Fibroblast of lung (primary cell): ENCODE measurements around the gene GNS. TPM values are rescaled to one million over a fixed set of nuclear protein-coding genes. Genes with fewer than 3 reads are reported as not detected.

ENCODE experiments used
- DNase-seq, 2 donors: peaks; one replicate each; pipeline versions ENCODE4 v3.0.0 to v3.0.0-alpha.2; 2010; ENCODE audit warnings: low read depth in 2 of 2
- H2AFZ ChIP-seq: 2 replicates; pipeline ENCODE4 v1.5.1; 2012; ENCODE audit warnings: low read length, control low read depth, inconsistent platforms
- H3K27ac ChIP-seq: 2 replicates; pipeline ENCODE4 v1.5.1; 2011; ENCODE audit warnings: low read length, control low read depth; ENCODE audit not compliant: insufficient read depth
- H3K27me3 ChIP-seq: 2 replicates; pipeline ENCODE4 v1.5.1; 2011; ENCODE audit warnings: mild to moderate bottlenecking, low read length; ENCODE audit not compliant: control insufficient read depth, insufficient read depth
- H3K36me3 ChIP-seq: 2 replicates; pipeline ENCODE4 v1.5.1; 2011; ENCODE audit warnings: low read length; ENCODE audit not compliant: control insufficient read depth, insufficient read depth
- H3K4me1 ChIP-seq: 2 replicates; pipeline ENCODE4 v1.5.1; 2011; ENCODE audit warnings: low read length; ENCODE audit not compliant: control insufficient read depth, insufficient read depth; ENCODE audit errors: extremely low read depth
- H3K4me2 ChIP-seq: 2 replicates; pipeline ENCODE4 v1.5.1; 2011; ENCODE audit warnings: low read length, control low read depth; ENCODE audit not compliant: insufficient read depth; ENCODE audit errors: extremely low read depth
- H3K4me3 ChIP-seq, 4 experiments: fragments of 200-600 bp in 1 of 4; sonication (generic) in 1 of 4; replicated peaks in 1 of 4; 2 replicates each; pipeline ENCODE4 v1.5.1; 2011 to 2016; ENCODE audit warnings: low read length in 4 of 4, low read depth in 3 of 4, mild to moderate bottlenecking in 3 of 4, control low read depth in 2 of 4, inconsistent platforms in 1 of 4, mixed read lengths in 1 of 4; ENCODE audit not compliant: insufficient read depth in 1 of 4; ENCODE audit errors: control extremely low read depth in 1 of 4
- H3K79me2 ChIP-seq: 2 replicates; pipeline ENCODE4 v1.5.1; 2012; ENCODE audit warnings: mild to moderate bottlenecking, low read length, inconsistent platforms; ENCODE audit not compliant: control insufficient read depth, insufficient read depth
- H3K9ac ChIP-seq: 2 replicates; pipeline ENCODE4 v1.5.1; 2011; ENCODE audit warnings: mild to moderate bottlenecking, low read length, control low read depth; ENCODE audit not compliant: insufficient read depth
- H3K9me3 ChIP-seq: 2 replicates; pipeline ENCODE4 v1.5.1; 2012; ENCODE audit warnings: low read depth, low read length; ENCODE audit not compliant: control insufficient read depth, insufficient read depth
- H4K20me1 ChIP-seq: 2 replicates; pipeline ENCODE4 v1.5.1; 2011; ENCODE audit warnings: low read length; ENCODE audit not compliant: control insufficient read depth, insufficient read depth; ENCODE audit errors: extremely low read depth
- CTCF ChIP-seq, 2 donors: IDR thresholded peaks in 1 of 2; conservative IDR thresholded peaks in 1 of 2; 1 replicate in 1 of 2; 2 replicates in 1 of 2; pipeline ENCODE4 v1.5.1; 2011 to 2012; ENCODE audit warnings: low read length in 2 of 2, control low read depth in 1 of 2, inconsistent platforms in 1 of 2, low read depth in 1 of 2, mild to moderate bottlenecking in 1 of 2
- EZH2 ChIP-seq: IDR thresholded peaks from 2 replicates; pipeline ENCODE4 v1.5.1; 2012; ENCODE audit warnings: low read length, control low read depth, mild to moderate bottlenecking; ENCODE audit errors: missing control alignments
- polyA plus RNA-seq, 2 donors: library from polyadenylated mRNA; depleted of rRNA in 1 of 2; stranded (reverse) in 1 of 2; unstranded in 1 of 2; fragments of >200 nt; gene quantifications; 2 replicates each; pipeline ENCODE4 v1.2.1, GENCODE V29; 2011 to 2012; ENCODE audit warnings: missing spikeins in 1 of 2
- total RNA-seq: library from RNA; depleted of rRNA; stranded (reverse); fragments of >200 nt; gene quantifications from 2 replicates; pipeline ENCODE4 v1.2.1, GENCODE V29; 2014

GNS gene
- total and polyA plus RNA-seq, 2 donors (not counting 1 experiment from before 2014, with no cell fraction given): 219 to 249 TPM

- H3K27me3 ChIP-seq: peaks cover 30% of the 10 kb centered on the region
- H2AFZ ChIP-seq: no peak overlapping the region
- no peak overlapping the region for H3K4me3 ChIP-seq
- TF ChIP-seq EZH2 (no peak), CTCF (conservative IDR thresholded peaks at IDR 0.05 in 1 of 2, IDR thresholded peaks at IDR 0.05 in 1 of 2; ENCODE audit: low read depth in 1 of 2, low read length in 2 of 2) (no peak)
- no peaks in the 10 kb centered on the region for H3K36me3 ChIP-seq
- DNase-seq: no peak
- no peak overlapping the region for H3K27ac ChIP-seq
- H3K9me3 ChIP-seq: no peaks in the 10 kb centered on the region
- H4K20me1 ChIP-seq: no peaks in the 10 kb centered on the region
- no peaks in the 10 kb centered on the region for H3K4me1 ChIP-seq
- H3K4me2 ChIP-seq: no peak overlapping the region
- H3K9ac ChIP-seq: no peak overlapping the region
- H3K79me2 ChIP-seq: no peaks in the 10 kb centered on the region
Observed at GRCh38 chr12:64785838-64786237, 26.6 kb upstream of the GNS start.

- Histone ChIP-seq H3K4me2 (no peak overlapping the region), H4K20me1 (no peaks in the 10 kb centered on the region), H2AFZ (no peak overlapping the region), H3K4me1 (peaks cover 2% of the 10 kb centered on the region), H3K27ac (no peak overlapping the region), H3K36me3 (no peaks in the 10 kb centered on the region), H3K9ac (no peak overlapping the region), H3K4me3 (no peak overlapping the region), H3K79me2 (no peaks in the 10 kb centered on the region), H3K9me3 (no peaks in the 10 kb centered on the region), H3K27me3 (peaks cover 52% of the 10 kb centered on the region)
- no peak for DNase-seq
- TF ChIP-seq CTCF (conservative IDR thresholded peaks at IDR 0.05 in 1 of 2, IDR thresholded peaks at IDR 0.05 in 1 of 2; ENCODE audit: low read depth in 1 of 2, low read length in 2 of 2) (no peak), EZH2 (peak; percentile 24)
Observed at GRCh38 chr12:64782191-64782876, 23.1 kb upstream of the GNS start.

- H3K4me1 ChIP-seq: peaks cover 2% of the 10 kb centered on the region
- H3K36me3 ChIP-seq: no peaks in the 10 kb centered on the region
- H3K27me3 ChIP-seq: peaks cover 52% of the 10 kb centered on the region
- H3K9ac ChIP-seq: no peak overlapping the region
- H3K4me3 ChIP-seq: no peak overlapping the region
- no peaks in the 10 kb centered on the region for H4K20me1 ChIP-seq
- peak in 1 of 2 donors; percentile 6 for DNase-seq
- TF ChIP-seq EZH2: peak; percentile 94
- no peak for TF ChIP-seq CTCF (conservative IDR thresholded peaks at IDR 0.05 in 1 of 2, IDR thresholded peaks at IDR 0.05 in 1 of 2; ENCODE audit: low read depth in 1 of 2, low read length in 2 of 2)
- H2AFZ ChIP-seq: no peak overlapping the region
- H3K27ac ChIP-seq: no peak overlapping the region
- no peak overlapping the region for H3K4me2 ChIP-seq
- no peaks in the 10 kb centered on the region for H3K9me3 ChIP-seq
- H3K79me2 ChIP-seq: no peaks in the 10 kb centered on the region
Observed at GRCh38 chr12:64781280-64782190, 22.3 kb upstream of the GNS start.
